GM12878 (cell line): ENCODE results near the gene SLC4A5. TPM values are rescaled to one million over a fixed set of nuclear protein-coding genes. Genes with fewer than 3 reads are reported as not detected.

Experiments
- ATAC-seq: fragments of 200-7000 bp; cut with Tn5 transposase; 3 replicates; pipeline ENCODE4 v1.9.1; 2020; ENCODE audit warnings: mild to moderate bottlenecking, moderate library complexity
- BruUV-seq: library from RNA; stranded (reverse); fragments of 400-500 nt; replicated peaks from 2 replicates; lab custom pipeline; 2021; lab: Mats Ljungman, UMichigan
- CTCF ChIA-PET: fragments of 300-600 bp; sonication (Branson Sonifier 250); formaldehyde crosslinking; extraction: SDS; loops from one replicate; lab custom pipeline; 2021; ENCODE audit warnings: inconsistent platforms; lab: Yijun Ruan, JAX
- POLR2A ChIA-PET: fragments of 350-600 bp; formaldehyde crosslinking; extraction: SDS; loops from one replicate; lab custom pipeline; 2021; ENCODE audit warnings: inconsistent platforms; lab: Charles Lee
- RAD21 ChIA-PET: fragments of 300-600 bp; sonication (Branson Sonifier 250); formaldehyde crosslinking; loops from one replicate; lab custom pipeline; 2023; ENCODE audit warnings: antibody characterized with exemption; ENCODE audit not compliant: unreplicated experiment; lab: Charles Lee
- SMC1A ChIA-PET: fragments of 300-600 bp; sonication (Branson Sonifier 250); formaldehyde crosslinking; loops from one replicate; lab custom pipeline; 2023; ENCODE audit not compliant: unreplicated experiment, uncharacterized antibody; lab: Charles Lee
- DNase-seq: peaks from one replicate; pipeline ENCODE4 v3.0.0-alpha.2; 2011; ENCODE audit warnings: low read depth, low spot score
- FAIRE-seq: peaks from 3 replicates; lab custom pipeline; 2011; peaks lifted over from hg19 to GRCh38; lab: Jason Lieb, UNC
- H2AFZ ChIP-seq: 2 replicates; pipeline ENCODE4 v1.6.0; 2011; ENCODE audit warnings: low read depth, low read length, control low read depth; ENCODE audit not compliant: control insufficient read depth
- H3K27ac ChIP-seq: 2 replicates; pipeline ENCODE4 v1.5.1; 2011; ENCODE audit warnings: control low read depth; ENCODE audit not compliant: control insufficient read depth, insufficient read depth
- H3K27me3 ChIP-seq, 2 experiments: replicated peaks in 1 of 2; 2 replicates each; pipeline versions ENCODE4 v1.6.0 to v1.6.1; 2011; ENCODE audit warnings: low read length in 1 of 2; ENCODE audit not compliant: control insufficient read depth in 2 of 2, insufficient read depth in 2 of 2
- H3K36me3 ChIP-seq, 2 experiments: 2 replicates each; pipeline ENCODE4 v1.5.1; 2011; ENCODE audit warnings: low read length in 1 of 2; ENCODE audit not compliant: control insufficient read depth in 2 of 2, insufficient read depth in 2 of 2
- H3K4me1 ChIP-seq: 2 replicates; pipeline ENCODE4 v1.6.1; 2011; ENCODE audit warnings: mild to moderate bottlenecking, low read length, moderate library complexity, mixed read lengths; ENCODE audit not compliant: control insufficient read depth, insufficient read depth
- H3K4me2 ChIP-seq: 2 replicates; pipeline ENCODE4 v1.6.0; 2011; ENCODE audit warnings: control low read depth; ENCODE audit not compliant: control insufficient read depth, insufficient read depth
- H3K4me3 ChIP-seq: fragments of 200-600 bp; sonication (generic); 2 replicates; pipeline ENCODE4 v1.5.1; 2016
- H3K79me2 ChIP-seq: 2 replicates; pipeline ENCODE4 v1.6.0; 2011; ENCODE audit warnings: low read length; ENCODE audit not compliant: control insufficient read depth, insufficient read depth
- H3K9ac ChIP-seq: 2 replicates; pipeline ENCODE4 v1.8.0; 2011; ENCODE audit warnings: low read length, control low read depth, mixed read lengths; ENCODE audit not compliant: control insufficient read depth, insufficient read depth
- H3K9me3 ChIP-seq: replicated peaks from 3 replicates; pipeline ENCODE4 v1.5.1; 2011; ENCODE audit warnings: mild to moderate bottlenecking, low read length; ENCODE audit not compliant: control insufficient read depth, insufficient read depth
- H4K20me1 ChIP-seq: 2 replicates; pipeline ENCODE4 v1.6.0; 2011; ENCODE audit not compliant: control insufficient read depth, insufficient read depth
- ATF2 ChIP-seq: IDR thresholded peaks from 2 replicates; pipeline ENCODE4 v1.6.1; 2012; ENCODE audit warnings: low read length, inconsistent platforms
- CREB1 ChIP-seq: IDR thresholded peaks from 2 replicates; pipeline ENCODE4 v1.6.1; 2012; ENCODE audit warnings: low read depth, mild to moderate bottlenecking, inconsistent platforms
- FOS ChIP-seq: IDR thresholded peaks from 3 replicates; pipeline ENCODE4 v1.6.1; 2011; ENCODE audit warnings: borderline replicate concordance; ENCODE audit not compliant: insufficient read length; ENCODE audit errors: extremely low read depth
- IRF3 ChIP-seq: fragments of 450-650 bp; IDR thresholded peaks from 2 replicates; pipeline ENCODE4 v1.6.1; 2014; ENCODE audit warnings: mild to moderate bottlenecking
- IRF5 ChIP-seq: fragments of 450-650 bp; IDR thresholded peaks from 2 replicates; pipeline ENCODE4 v1.6.1; 2017; ENCODE audit warnings: borderline replicate concordance
- JUND ChIP-seq: IDR thresholded peaks from 2 replicates; pipeline ENCODE4 v1.6.1; 2012; ENCODE audit warnings: low read depth, mild to moderate bottlenecking, low read length, improper control_type of control experiment, moderate library complexity
- MEF2A ChIP-seq: IDR thresholded peaks from 2 replicates; pipeline ENCODE4 v1.6.1; 2011; ENCODE audit warnings: low read depth, mild to moderate bottlenecking, low read length, moderate library complexity; ENCODE audit not compliant: insufficient read depth
- NR2C2 ChIP-seq: IDR thresholded peaks from 2 replicates; pipeline ENCODE4 v1.6.1; 2011; ENCODE audit warnings: borderline replicate concordance, low read depth; ENCODE audit not compliant: control insufficient read depth, insufficient read length
- RB1 ChIP-seq: fragments of 450-650 bp; formaldehyde crosslinking; IDR thresholded peaks from 2 replicates; pipeline ENCODE4 v1.6.1; 2017; ENCODE audit warnings: mild to moderate bottlenecking, borderline replicate concordance
- SREBF2 ChIP-seq: IDR thresholded peaks from 2 replicates; pipeline ENCODE4 v1.6.1; 2012; ENCODE audit warnings: mild to moderate bottlenecking, low read length
- TAF1 ChIP-seq: IDR thresholded peaks from 2 replicates; pipeline ENCODE4 v1.6.1; 2011; ENCODE audit warnings: mild to moderate bottlenecking, low read depth, low read length, borderline replicate concordance
- ZNF274 ChIP-seq: IDR thresholded peaks from one replicate; pipeline ENCODE4 v1.8.0; 2011; ENCODE audit not compliant: insufficient read length, insufficient read depth
- WGBS: methylation state at CpG from one replicate; pipeline ENCODE4 v1.1.6; 2016; ENCODE audit warnings: low lambda C conversion rate; ENCODE audit not compliant: insufficient replicate concordance, insufficient coverage; ENCODE audit errors: missing lambda C conversion rate; 5-methylcytosine and 5-hydroxymethylcytosine counted together
- in situ Hi-C: fragments of 300-500 bp; cut with MboI; formaldehyde crosslinking; loops from 9 replicates; pipeline ENCODE4 v1.14.3; 2018; ENCODE audit warnings: mixed read lengths
- intact Hi-C: fragments of 100-400 bp; cut with micrococcal nuclease; formaldehyde crosslinking; loops from one replicate; pipeline ENCODE4 v1.14.2; 2022; ENCODE audit not compliant: unreplicated experiment
- polyA plus RNA-seq, 11 experiments: library from polyadenylated mRNA; depleted of rRNA in 4 of 11; unstranded in 6 of 11; stranded (reverse) in 5 of 11; fragments of >200 nt; fragmentation: Nextera tagmentation in 4 of 11; fragmentation: Illumina TruSeq in 1 of 11; extraction: Ambion mirVana in 4 of 11; extraction: Trizol in 1 of 11; gene quantifications; 1 replicate in 1 of 11; 2 replicates in 10 of 11; pipeline versions ENCODE4 v1.2.1 to v1.2.3, GENCODE V29; 2011 to 2016; ENCODE audit warnings: inconsistent platforms in 2 of 11, missing spikeins in 2 of 11, low read depth in 1 of 11
- total RNA-seq, 4 experiments: library from RNA; depleted of rRNA in 3 of 4; stranded (reverse); fragments of >200 nt in 3 of 4; fragmentation: Illumina TruSeq in 1 of 4; extraction: Trizol in 1 of 4; gene quantifications; 2 replicates each; pipeline versions ENCODE4 v1.2.1 to v1.2.3, GENCODE V29; 2013 to 2021
- TF ChIP-seq, protein P1 (sequence below): fragments of 450-650 bp; IDR thresholded peaks from 2 replicates; pipeline ENCODE4 v1.6.1; 2017; ENCODE audit warnings: mild to moderate bottlenecking

Gene SLC4A5
- total and polyA plus RNA-seq, 10 of the 15 experiments (the other 5 are each of a cell fraction or from before 2014, with no cell fraction given): 0.15 to 4.7 (median 1.6) TPM

DNA sequence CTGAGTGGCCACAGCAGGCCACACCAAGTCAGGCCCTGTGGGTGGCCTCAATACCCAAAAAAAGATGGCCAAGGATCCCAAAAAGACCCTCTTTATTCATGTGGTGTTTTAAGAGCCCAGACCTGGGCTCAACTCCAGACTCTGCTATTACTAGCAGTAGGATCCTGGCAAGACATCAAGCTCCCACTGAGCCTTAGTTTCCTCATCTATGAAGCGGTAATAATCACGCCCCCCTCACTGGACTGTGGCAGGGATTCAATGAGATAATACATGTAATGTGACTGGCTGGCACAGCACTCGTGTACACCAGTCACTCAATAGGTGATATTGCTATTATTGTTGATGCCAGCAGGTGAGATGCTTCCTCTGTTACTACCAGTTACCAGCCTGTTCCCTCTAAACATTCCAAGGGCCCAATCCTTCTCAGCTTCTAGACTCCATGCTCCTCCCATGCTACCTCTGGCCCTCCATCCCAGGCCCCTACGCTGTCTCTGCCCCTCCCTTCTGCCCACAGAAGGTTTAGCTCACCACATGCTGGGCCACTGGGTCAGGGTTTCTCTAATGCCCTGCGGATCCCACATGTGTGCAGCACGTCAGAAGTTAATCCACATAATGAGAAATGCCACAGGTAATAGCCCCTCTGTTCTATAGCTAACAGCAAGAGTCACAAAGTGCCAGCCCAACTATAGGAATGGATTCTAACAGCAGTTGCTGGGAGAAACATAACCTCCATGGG is 51.2 kb downstream of the SLC4A5 start (continued):
- TF ChIP-seq NR2C2: no peak
- no peak for TF ChIP-seq RB1
- TF ChIP-seq, all 136 proteins: peak for 0

DNA sequence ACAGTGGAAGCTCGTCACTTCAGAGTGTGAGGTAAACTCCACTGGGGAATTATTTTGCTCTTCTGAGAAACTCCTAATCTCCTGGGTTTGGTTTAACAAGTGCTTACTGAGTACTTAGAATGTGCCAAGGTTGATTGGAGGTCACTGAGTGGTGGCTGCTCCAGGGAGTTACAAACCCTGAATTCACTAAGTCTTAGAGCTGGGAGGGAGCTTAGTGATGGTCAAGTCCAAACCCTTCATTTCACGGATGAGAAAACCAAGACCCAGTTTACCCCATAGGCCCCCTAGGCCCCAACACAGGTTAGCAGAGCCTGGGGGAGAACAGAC is 52.0 kb downstream of the SLC4A5 start:
- DNase-seq (no peak), ATAC-seq (no peak; the same call in 1 of the 3 replicates), FAIRE-seq (no peak)
- Histone ChIP-seq H3K36me3 (no peaks in the 10 kb centered on the region), H2AFZ (peak overlapping the region; percentile 71), H3K4me1 (peaks cover 24% of the 10 kb centered on the region), H3K9me3 (no peaks in the 10 kb centered on the region), H4K20me1 (no peaks in the 10 kb centered on the region), H3K79me2 (no peaks in the 10 kb centered on the region), H3K27me3 (no peaks in the 10 kb centered on the region), H3K9ac (no peak overlapping the region), H3K4me2 (peak overlapping the region; percentile 93; the same call in 1 of the 2 replicates), H3K4me3 (no peak overlapping the region), H3K27ac (peak overlapping the region; percentile 75)
- ChIA-PET SMC1A (interaction anchor here (2.0 kb wide), 1 partner anchor 41 kb away, joined by 4 read pairs; no protein-coding TSS in a partner anchor), POLR2A (interaction anchor here (0.6 kb wide), 1 partner anchor 220 kb away, joined by 5 read pairs; no protein-coding TSS in a partner anchor), CTCF (interaction anchor here (0.6 to 2.1 kb wide), 4 partner anchors 41 to 783 kb away, joined by 3 to 9 read pairs (median 4); no protein-coding TSS in a partner anchor), RAD21 (no interaction called here)
- no TSS peak for BruUV-seq
- intact Hi-C loops (no loop called here), in situ Hi-C loops (no loop called here)
- WGBS: 45% methylated on average over 2 of the region's 2 CpGs
- TF ChIP-seq FOS (no peak), IRF3 (no peak), ZNF274 (no peak), JUND (no peak), ATF2 (no peak), IRF5 (no peak), CREB1 (no peak), SREBF2 (no peak), MEF2A (no peak), TAF1 (no peak)
- TF ChIP-seq, protein P1, sequence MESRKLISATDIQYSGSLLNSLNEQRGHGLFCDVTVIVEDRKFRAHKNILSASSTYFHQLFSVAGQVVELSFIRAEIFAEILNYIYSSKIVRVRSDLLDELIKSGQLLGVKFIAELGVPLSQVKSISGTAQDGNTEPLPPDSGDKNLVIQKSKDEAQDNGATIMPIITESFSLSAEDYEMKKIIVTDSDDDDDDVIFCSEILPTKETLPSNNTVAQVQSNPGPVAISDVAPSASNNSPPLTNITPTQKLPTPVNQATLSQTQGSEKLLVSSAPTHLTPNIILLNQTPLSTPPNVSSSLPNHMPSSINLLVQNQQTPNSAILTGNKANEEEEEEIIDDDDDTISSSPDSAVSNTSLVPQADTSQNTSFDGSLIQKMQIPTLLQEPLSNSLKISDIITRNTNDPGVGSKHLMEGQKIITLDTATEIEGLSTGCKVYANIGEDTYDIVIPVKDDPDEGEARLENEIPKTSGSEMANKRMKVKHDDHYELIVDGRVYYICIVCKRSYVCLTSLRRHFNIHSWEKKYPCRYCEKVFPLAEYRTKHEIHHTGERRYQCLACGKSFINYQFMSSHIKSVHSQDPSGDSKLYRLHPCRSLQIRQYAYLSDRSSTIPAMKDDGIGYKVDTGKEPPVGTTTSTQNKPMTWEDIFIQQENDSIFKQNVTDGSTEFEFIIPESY: no peak
